NB4 (cell line): ENCODE results near the gene GAL.

Experiments
- POLR2A ChIP-seq: IDR thresholded peaks from 2 replicates; pipeline ENCODE4 v1.6.1; 2011; ENCODE audit warnings: mild to moderate bottlenecking; ENCODE audit not compliant: insufficient read length; ENCODE audit errors: extremely low read depth
- TF ChIP-seq, protein P1 (sequence below): IDR thresholded peaks from one replicate; pipeline ENCODE4 v1.5.1; 2012; ENCODE audit warnings: low read depth, low read length
- TF ChIP-seq, protein P2 (sequence below): IDR thresholded peaks from 2 replicates; pipeline ENCODE4 v1.6.1; 2011; ENCODE audit warnings: low read depth, low read length

DNA sequence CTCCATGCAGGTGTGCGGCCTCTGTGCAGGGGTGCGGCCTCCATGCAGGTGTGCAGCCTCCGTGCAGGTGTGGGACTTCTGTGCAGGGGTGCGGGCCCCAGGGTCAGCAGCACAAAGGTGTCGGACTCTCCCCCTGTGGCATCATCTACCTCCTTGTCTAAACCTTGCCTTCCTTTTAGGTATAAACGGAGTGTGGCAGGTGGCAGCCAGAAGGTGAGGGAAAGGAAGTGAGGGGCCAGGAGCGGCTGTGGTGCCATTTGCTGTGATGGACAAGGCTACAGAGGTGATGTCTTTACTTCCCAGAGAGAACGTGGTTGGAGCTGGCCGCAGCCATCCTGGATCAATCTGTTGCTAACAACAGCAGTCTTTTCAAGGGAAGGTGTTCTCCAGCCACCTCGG is 9.1 kb downstream of the GAL start:
- TF ChIP-seq POLR2A, result no peak
- TF ChIP-seq, protein P1, sequence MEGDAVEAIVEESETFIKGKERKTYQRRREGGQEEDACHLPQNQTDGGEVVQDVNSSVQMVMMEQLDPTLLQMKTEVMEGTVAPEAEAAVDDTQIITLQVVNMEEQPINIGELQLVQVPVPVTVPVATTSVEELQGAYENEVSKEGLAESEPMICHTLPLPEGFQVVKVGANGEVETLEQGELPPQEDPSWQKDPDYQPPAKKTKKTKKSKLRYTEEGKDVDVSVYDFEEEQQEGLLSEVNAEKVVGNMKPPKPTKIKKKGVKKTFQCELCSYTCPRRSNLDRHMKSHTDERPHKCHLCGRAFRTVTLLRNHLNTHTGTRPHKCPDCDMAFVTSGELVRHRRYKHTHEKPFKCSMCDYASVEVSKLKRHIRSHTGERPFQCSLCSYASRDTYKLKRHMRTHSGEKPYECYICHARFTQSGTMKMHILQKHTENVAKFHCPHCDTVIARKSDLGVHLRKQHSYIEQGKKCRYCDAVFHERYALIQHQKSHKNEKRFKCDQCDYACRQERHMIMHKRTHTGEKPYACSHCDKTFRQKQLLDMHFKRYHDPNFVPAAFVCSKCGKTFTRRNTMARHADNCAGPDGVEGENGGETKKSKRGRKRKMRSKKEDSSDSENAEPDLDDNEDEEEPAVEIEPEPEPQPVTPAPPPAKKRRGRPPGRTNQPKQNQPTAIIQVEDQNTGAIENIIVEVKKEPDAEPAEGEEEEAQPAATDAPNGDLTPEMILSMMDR, result no peak
- TF ChIP-seq, protein P2, sequence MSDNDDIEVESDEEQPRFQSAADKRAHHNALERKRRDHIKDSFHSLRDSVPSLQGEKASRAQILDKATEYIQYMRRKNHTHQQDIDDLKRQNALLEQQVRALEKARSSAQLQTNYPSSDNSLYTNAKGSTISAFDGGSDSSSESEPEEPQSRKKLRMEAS, result no peak
